ENCODE results near the gene INSYN2B.
"Not testable (repeated sequence)": the region's sequence is repeated elsewhere in the genome, so short reads cannot be mapped to it uniquely, and the experiment has no call there.

Gene INSYN2B

DNA sequence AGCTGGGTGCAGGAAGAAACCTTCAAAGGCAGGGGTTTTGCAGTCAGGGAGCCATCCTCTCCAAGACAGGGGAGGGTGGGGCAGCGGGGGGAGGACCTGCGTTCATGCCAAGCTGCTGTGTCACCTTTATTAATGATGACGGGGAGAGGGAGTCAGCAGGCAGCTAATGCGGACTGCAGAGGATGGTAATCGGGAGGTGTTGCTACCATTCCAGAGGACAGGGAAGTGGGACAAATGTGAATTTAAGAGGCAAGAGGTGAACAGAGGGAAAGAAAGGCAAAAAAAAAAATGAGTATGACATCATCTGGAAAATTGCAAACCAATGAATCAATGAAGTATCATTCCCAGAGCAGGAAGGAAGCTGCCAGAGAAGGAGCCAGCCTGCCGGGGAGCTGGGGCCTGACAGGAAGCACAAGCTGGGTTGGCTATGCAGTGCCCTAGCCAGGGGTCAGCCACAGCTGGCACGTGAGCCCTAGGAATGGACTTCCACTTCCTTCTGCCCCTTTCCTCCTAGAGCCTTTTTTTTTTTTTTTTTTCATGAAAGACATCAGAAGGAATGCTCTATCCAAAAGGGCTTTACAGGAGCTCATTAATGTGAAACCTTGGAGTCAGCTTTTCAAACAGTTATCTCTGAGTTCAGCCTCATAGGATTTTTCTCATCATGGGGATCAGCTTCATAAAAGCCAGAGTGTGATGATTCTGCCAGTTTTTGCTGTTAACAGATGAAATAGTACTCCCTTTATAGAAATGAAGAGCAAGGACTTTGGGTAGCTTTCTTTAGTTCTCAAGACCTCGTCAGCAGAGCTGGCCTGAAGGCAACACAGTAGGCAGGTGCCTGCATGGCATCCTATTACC lies 9.2 kb downstream of the INSYN2B start:
- DNase-seq, result no peak

DNA sequence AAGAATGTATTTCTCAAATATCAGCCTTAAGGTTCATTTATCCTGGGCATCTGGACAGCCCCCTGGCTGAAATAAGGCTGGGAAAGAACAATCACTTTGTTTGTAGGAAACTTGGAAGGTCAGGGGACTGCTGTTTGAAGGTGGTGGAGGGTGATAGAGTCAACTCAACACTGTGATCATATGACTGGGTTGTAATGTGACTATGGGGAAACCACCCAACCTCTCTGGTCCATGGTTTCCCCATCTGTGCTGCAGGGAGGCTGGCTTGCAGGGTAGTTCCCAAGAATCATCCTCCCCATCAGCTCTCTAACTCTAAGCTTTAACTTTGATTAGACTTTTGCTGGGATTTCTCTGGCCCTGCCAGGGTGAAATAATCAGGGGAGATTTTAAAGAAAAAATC lies 10.0 kb downstream of the INSYN2B start:
- DNase-seq, result no peak

DNA sequence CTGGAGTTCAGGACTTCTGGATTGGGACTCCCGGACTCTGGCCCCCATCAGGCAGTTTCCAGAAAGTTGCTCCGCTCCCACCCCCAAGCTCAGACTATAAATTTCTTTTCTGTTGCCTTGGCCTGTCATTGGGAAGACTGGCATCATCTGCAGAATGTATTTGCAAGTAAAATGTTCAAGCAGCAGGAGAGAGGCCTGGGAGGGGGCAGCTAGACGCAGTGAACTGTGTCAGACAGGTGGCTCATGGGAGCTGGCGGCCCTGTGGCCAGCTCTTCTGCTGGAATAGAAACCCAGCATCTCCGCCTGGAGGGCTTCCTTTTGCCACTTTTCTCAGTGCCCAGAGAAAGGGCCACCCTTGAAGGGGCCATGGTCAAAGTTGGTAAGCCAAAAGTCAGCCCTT lies 16.0 kb downstream of the INSYN2B start:
- no peak for DNase-seq

DNA sequence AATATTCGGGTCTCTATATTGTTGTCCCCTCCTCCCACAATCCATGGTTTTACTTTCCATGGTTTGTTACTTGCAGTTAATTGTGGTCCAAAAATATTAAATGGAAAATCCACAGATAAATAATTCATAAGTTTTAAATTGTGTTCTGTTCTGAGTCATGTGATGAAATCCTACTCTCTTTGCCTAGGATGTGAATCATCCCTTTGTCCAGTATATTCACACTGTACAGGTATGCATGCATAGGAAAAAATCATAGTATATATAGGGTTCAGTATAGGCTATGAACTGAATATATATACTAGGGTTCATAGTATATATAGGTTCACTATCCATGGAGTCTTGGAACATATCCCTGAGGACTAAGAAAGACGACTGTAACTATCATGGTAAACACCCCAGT lies 19.6 kb downstream of the INSYN2B start:
- no peak for DNase-seq

DNA sequence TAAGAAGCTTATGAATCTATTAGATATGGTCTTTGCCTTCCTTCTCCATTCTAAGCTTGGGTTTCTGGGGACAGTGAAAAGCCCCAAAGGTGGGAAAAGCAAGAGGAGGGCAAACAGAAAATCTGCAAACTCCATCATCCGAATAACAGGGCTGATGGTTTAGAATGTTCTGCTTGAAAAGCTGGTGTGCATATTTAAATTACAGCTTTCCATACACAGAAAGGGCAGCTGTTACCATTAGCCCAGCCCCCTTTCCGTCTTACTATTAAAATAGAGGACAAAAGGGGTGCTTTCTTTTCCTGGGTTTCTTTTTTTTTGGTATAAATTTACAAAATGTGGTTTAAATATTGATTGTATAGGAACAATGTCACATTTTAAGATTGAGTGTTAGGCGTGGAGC lies 22.0 kb downstream of the INSYN2B start:
- DNase-seq, result no peak

DNA sequence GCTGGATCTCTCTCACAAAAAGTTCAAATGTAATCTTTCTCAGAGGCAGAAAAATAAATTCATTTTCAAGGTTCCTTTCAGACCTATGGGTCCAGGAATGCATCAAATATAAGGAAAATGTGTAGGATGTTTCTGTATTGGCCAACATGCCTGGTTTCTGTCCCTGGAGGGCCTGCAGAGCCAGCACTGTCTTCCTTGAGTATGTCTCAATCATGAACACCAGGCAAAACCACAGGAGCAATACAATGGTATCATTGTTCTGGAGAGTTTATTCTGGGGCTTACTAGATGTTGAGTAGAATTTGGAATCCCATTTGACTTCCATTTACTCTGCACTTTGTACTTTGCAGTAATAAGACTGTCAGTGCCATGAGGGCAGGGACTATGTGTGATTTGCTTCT lies 23.5 kb downstream of the INSYN2B start:
- DNase-seq, result no peak

DNA sequence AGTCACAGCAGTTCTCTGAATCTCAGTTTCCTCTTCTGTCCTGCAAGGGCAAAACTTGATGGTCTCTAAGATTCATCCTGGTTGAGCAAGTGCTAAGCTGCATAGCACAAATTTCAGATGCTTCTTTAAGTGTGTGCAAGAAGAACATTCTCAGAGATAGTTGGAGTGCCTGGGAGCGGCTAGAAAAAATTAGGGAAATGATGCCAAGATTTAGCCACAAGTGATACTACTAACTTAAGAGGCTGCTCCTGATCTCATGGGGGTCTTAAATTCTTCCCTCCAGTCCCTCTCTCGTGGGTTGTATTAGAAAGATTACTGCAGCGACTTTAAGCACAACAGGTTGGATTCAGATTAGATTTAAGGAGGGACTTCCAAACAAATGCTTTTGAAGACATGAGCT lies 24.2 kb downstream of the INSYN2B start:
- DNase-seq, result no peak

DNA sequence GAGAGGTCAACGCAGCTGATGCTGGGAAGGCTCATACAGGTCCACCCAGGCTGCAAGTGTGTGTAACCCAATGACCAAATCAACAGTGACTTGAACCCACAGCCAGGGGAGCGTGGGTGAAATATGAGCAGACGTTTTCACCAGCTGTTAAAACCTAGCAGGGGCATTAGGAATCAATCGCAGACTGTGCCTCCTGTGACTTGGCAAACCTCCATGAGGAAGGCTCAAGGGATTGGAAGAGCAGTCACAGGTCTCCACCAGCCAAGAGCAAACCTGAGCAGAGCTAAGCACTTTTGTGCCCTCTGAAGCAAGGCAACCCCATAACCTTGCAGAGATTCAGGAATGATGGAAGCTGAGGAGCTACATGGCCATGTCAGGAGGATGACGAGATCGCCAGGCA lies 25.5 kb downstream of the INSYN2B start:
- DNase-seq, result no peak

DNA sequence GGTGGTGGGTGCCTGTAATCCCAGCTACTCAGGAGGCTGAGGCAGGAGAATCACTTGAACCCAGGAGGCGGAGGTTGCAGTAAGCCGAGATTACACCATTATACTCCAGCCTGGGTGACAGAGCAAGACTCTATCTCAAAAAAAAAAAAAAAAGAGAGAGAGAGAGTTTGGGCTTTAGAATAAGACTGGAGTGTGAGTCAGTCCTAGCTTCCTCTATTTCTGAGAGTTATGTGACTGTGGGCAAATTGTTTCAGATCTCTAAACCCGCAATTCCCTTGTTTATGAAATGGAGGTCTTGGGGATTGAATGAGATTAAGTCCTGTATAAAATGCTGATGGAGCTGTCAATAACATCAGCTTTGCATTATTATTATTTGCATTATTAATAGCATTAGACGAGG lies 27.1 kb downstream of the INSYN2B start:
- DNase-seq, result not testable (repeated sequence)

DNA sequence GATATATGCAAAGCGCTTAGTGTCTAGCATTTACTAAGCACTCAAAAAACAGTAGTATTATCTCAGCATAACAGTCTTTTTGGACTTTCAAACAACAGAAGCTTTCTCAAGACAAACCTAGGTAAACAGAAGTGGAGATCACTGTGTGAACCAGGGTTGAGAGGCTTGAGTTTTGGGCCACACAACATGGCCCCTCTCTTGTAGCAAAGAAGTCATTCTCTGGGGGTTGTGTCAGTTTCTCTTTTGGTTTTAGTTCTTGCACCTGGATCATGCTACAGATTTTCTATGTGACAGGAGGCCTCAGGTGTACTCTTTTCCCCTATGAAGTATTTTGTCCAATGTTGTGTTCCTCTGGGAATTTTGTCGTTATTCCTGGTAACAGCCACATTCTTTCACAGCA lies 30.0 kb downstream of the INSYN2B start:
- DNase-seq, result no peak

DNA sequence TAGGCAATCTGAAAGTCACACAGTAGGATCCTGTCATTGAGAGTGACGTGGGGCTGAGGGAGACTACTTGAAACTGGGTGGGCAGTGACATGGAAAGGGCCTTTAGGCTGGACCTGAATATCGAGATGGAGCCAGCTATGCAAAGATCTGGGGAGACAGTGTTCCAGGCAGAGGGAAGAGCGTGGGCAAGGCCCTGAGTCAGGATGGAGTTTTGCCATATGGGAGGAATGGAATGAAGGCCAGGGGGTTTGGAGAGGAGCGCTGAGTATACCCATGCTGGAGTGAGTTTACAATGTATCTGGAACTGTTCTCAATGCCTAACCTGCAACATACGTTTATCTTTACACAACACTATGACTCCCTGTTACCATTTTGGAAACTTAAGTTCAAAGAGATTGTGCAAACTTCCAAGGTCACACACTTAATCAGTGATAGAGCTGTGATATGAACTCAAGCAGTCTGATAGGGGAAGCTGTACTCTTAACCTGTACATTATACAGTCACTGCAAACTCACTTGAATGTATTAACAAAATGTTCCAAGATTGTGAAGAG lies 33.5 kb downstream of the INSYN2B start:
- no peak for DNase-seq

DNA sequence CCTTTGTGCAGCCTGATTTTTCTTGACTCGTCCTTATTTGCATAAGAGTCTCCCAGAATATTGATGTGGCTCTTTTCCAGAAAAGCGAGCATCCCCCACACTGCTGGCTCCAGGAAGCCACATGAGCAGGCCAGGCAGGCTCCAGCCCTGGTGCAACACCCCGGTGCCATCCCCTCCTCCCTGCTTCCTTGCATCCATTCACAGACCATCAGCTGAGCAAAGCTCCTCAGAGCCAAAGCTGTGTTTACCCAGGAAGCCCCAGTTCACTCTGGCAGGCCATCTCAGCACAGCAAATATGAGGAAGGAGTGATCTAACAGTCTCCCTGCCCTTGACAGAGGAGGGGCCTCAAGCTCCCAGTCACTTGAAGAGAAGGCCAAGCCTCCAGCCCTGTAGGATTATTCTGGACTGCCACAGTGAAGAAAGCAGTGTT lies 34.4 kb downstream of the INSYN2B start:
- no peak for DNase-seq

DNA sequence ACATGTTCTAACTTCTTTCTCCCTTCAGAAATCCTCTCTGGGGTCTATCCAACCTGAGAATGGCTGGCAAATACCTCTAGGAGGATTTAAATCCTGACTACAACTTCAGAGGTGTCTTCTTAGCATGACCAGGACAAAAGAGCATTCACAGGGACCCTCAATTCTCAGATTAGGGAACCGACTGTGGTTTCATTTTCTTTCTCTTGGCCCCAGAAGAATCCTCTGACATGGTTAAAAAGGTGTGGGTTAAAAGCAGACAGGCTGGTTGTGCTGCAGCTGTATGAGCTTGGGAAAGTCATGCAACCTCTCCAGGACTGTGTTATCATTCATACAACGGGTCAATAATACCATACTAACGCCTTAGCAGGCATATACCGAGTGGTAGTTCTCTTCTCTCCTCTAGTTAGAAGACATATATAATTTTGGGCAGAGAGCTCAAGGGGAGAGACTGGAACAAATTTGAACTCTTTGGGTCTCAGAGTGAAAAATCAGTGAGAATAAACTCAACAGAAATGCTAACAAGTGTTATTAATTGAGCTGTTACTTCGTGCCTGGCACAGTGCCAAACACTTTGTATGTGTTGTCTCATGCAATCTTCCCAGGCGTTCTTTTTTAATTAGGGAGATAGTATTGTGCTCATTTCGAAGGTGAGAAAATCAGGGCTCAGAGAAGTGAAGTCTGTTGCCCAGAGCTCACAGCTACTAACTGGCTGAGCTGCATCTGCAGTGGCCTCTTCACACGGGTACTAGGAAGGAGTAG lies 35.2 kb downstream of the INSYN2B start:
- no peak for DNase-seq

DNA sequence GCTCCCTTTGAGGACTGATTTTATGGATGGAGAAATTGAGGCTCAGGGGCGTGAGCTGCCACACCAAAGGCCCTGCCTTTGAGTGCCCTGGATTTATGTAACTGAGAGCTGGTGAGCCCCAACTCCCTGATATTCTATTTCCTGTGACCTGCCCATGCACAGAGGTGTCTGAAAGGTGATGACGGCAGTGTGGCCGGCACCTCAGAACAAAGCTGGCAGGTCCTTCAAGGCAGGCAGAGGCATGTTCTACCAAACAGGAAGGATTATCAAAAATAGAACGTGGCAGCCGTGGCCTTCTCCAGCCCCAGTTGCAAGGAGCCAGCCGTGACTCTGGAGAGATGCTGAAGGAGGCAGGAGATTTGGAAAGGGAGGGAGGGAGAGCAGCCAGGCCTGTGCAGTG lies 36.2 kb downstream of the INSYN2B start:
- DNase-seq, result no peak

DNA sequence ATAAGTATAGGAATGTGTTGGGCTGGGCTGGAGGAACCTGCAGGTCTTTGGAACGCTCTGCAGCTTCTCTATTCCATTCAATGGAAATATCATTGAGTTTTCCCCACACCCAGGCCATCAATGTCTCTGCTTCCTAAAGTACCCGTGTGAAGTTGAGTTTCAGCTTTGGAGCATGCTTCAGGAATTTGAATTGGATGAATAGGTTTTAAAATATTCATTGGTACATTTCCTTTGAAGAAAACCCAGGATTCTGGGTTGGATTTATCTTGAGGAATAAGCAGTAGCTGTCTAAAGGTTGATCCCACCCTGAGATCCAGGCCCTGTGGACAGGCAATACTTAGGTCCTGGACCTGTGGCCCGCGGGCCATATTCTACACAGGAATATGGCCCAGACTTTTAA lies 37.3 kb downstream of the INSYN2B start:
- no peak for DNase-seq

DNA sequence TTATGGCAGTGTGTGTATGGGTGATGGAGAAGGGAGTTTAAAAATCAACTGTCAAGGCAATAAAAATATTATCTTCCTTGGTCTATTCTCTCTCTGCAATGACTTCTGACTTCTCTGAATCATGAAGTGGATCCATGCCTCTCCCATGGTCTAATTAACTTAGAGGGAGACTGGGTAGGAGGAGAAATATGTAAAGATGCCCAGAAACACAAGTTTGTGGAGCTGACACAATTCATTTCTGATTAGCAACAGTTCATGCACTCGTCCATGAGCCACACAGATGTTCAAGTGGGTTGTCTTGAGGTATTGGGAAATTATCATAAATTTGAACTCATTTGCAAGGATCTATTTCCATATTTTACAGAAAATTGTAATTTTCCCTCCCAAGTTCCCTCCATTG lies 38.1 kb downstream of the INSYN2B start:
- DNase-seq, result no peak

DNA sequence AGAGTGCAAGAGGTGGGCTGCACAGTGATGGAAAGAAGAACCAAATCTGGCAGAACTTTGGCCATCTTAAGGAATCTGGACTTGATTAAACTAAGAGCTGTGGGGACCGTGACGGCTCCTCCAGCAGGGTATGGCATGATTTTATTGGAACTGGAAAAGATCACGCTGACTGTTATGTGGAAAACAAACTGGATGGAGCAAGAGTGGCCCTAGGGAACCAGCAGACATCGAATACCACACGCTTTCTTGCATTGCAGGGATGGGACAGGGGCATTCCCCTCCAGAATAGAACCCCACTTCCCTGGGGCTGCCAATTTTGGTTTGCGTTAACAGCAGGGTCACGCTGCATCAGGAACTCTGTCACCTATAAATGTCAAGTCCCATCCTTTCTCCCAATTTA lies 38.8 kb downstream of the INSYN2B start:
- no peak for DNase-seq

DNA sequence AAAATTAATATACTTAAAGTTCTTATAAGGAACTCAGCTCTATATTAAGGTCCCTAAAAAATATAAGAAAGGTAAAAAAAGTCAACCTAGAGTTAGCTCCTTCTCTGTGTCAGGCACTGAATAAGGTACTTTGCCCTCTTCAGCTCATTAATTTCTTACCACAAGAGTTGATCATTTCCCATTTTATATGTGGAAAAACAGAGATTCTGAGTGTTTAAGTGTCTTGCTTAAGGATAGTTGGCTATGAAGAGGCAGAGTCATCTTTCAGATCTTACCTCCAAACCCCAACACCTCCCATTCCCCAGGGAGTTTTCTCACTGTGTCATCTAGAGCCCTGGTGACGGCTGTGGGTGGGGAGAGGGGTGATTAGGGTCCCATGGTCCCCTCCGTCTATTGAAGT lies 40.6 kb downstream of the INSYN2B start:
- no peak for DNase-seq

DNA sequence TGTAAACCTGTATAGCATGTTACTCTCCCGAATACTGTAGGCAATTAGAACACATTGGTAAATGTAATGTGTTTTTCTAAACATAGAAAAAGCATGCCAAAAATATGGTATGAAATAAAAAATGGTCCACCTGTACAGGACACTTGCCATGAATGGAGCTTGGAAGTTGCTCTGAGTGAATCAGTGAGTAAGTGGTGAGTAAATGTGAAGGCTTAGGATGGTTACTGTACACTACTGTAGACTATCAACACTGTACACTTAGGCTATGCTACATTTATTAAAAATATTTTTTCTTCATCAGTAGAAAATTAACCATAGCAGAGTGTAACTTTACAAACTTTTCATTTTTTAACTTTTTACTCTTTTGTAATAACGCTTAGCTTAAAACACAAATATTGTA lies 41.9 kb downstream of the INSYN2B start:
- no peak for DNase-seq

DNA sequence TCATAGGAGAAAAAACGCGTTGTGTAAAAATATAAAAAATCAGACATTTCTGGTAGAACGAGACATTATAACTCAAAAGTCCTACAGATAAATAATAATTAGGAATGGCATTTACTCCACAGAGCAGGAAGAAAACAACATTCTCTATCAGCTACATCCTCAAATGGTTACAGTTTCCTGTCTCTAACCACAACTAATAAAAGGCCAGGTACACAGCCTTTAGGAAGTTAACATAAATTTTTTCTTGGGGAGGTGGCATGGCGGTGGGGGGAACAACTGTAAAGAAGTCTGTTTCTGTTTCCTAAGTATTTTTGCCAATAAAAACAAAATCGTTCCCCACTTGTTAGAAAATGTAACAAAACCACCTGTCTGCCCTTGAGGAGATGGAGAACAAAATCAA lies 44.5 kb downstream of the INSYN2B start:
- no peak for DNase-seq

DNA sequence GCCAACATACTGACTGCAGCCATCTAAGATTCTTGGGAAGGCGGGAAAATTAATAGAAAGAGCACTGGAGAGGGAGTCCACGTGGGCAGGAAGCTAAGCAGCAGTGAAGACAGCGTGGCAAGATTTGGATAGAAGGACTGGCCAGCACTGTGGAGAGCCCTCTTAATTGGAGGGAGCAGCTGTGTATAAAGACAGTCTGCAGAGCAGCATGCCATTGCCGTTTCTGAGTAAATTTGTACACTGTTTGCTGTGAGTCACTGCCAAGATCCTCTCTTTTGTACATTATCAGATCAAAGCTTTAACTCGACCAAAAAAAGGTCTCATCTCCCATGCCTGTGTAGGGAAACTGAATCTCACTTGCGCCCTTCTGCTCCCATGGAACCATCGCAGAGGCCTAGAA lies 45.3 kb downstream of the INSYN2B start:
- DNase-seq, result no peak

DNA sequence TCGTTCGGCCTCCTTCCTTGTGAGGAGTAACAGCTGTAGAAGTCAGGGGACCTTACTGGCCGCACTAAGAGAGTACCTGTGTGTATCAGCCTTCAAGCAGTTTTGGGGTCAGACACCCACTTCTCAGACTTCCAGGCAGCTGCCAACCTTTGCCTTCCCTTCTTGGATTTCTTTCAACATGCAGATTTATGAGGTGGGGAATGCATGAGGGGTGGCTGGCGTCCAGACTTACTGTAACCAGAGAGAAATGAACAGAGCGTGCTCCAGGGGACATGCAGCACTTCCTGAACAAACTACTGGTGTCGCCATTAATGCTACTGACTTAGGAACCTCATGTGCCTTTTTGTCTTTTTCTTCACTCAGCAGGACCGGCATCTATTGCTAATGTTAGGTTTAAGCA lies 46.7 kb downstream of the INSYN2B start:
- DNase-seq, result no peak

DNA sequence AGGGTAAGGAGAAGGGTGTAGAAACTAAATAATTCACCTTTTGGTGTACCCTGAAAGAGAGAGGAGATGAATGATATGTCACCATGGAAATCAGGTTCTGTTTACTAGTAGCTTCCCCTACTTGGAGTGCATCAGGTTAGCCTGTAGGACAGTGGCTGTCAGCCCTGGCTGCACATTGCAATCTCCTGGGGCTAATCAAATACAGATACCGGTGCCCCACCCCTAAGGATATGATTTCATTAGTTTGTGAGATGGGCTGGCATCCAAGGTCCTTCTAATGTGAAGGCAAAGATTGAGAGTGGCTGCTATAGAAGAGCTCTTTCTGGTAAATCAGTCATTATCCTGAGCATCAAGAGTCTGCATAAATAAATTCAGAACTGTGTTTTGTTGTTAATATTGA lies 47.2 kb downstream of the INSYN2B start:
- no peak for DNase-seq

DNA sequence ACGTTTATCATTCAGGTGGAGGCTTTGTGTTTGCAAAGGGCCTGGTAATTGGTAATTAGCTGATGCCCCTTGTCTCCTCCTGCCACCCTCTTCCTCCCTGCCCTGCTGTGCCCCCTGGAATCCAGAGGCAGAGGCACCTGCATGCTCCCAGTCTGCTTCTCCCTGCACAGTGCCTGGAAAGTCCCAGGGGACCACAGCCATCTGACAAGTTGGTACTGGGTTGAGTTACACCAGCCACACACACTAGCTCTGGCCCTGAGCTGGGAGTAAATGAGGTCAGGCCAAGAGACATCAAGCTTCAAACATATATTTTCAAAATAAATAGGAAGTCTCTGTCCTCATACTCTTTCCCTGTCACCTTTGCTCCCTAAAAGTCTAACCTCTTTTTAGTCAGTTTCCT lies 56.3 kb downstream of the INSYN2B start:
- no peak for DNase-seq
